ENCODE measurements around the gene MYO9B.

DNA sequence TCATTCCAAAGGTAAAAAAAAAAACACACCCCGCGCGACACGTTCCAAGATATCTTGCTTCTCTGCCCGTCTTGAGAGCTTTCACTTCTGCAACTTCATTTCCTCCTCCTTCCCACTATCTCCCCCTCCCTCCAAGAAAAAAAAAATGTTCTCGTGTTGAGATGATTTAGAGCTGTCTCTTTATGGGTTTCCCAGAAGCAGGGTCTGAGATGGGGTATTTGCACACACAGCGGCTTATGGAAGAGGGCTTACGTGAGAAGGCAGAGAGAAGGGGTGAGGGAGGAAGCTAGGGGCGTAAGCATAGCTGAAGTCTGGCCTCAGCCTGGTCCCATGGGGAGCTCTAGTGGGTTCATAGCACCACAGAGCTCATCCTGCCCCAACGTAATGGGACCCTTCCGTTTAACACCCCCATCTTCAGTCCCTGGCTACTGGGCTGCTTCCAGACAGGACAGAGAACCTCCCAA, 108.3 kb downstream of the MYO9B start:
- TF ChIP-seq CTCF (IDR thresholded peaks at IDR 0.05) (no peak), POLR2A (IDR thresholded peaks at IDR 0.05) (no peak)

All from right lobe of liver (tissue), 4 donors.